ENCODE results near the gene DIAPH2.
"Not testable (repeated sequence)": the region's sequence is repeated elsewhere in the genome, so short reads cannot be mapped to it uniquely, and the experiment has no call there.

DIAPH2 gene

GRCh38 chrX:96722781-96723180 is 38.1 kb downstream of the DIAPH2 start:
- Histone ChIP-seq H3K79me2 (ENCODE audit: low read length) (no peaks in the 10 kb centered on the region; the same call in 1 of the 2 replicates), H3K36me3 (replicated peaks; ENCODE audit: insufficient read depth, low read length) (no peaks in the 10 kb centered on the region), H3K4me3 (ENCODE audit: low read length) (no peak overlapping the region), H3K27ac (ENCODE audit: low read length) (no peak overlapping the region), H3K4me2 (ENCODE audit: low read depth, low read length) (no peak overlapping the region), H3K9me2 (replicated peaks; ENCODE audit: insufficient read depth, low read length) (no peaks in the 10 kb centered on the region), H3K4me1 (ENCODE audit: low read length) (peaks cover 3% of the 10 kb centered on the region; the same call in 1 of the 2 replicates), H3F3A (ENCODE audit: insufficient read depth, low read length) (no peaks in the 10 kb centered on the region), H2AFZ (ENCODE audit: low read length) (no peak overlapping the region), H3K9me3 (replicated peaks; ENCODE audit: insufficient read depth, low read length) (no peaks in the 10 kb centered on the region), H3K9ac (ENCODE audit: low read length) (no peak overlapping the region), H4K20me1 (ENCODE audit: insufficient read depth, low read length) (no peaks in the 10 kb centered on the region), H3K27me3 (replicated peaks; ENCODE audit: insufficient read depth, low read length) (no peaks in the 10 kb centered on the region)
- no peak for DNase-seq
- no peak for TF ChIP-seq EZH2 (optimal IDR thresholded peaks at IDR 0.05; ENCODE audit: low read depth, low read length)

DNA sequence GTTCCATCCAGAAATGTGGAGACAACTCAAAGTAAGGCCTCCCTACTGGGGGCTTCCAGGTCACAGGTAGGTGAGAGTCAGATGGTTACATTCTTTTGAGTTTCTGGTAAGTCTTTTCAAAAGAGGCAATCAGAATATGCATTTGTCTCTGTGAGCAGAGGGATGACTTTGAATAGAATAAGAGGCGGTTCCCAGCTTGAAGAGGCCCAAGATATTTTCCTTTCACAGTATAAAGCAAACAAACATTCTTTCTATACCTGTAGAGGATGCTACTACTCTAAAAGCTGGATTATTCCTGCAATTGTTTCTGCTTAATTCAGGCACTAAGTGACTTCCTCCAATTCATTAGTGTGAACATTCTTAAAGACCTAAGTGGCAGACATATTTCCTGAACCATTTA is 44.4 kb downstream of the DIAPH2 start:
- Histone ChIP-seq H3K9me3 (replicated peaks; ENCODE audit: insufficient read depth, low read length) (no peaks in the 10 kb centered on the region), H3K4me3 (ENCODE audit: low read length) (no peak overlapping the region), H3K9me2 (replicated peaks; ENCODE audit: insufficient read depth, low read length) (no peaks in the 10 kb centered on the region)

DNA sequence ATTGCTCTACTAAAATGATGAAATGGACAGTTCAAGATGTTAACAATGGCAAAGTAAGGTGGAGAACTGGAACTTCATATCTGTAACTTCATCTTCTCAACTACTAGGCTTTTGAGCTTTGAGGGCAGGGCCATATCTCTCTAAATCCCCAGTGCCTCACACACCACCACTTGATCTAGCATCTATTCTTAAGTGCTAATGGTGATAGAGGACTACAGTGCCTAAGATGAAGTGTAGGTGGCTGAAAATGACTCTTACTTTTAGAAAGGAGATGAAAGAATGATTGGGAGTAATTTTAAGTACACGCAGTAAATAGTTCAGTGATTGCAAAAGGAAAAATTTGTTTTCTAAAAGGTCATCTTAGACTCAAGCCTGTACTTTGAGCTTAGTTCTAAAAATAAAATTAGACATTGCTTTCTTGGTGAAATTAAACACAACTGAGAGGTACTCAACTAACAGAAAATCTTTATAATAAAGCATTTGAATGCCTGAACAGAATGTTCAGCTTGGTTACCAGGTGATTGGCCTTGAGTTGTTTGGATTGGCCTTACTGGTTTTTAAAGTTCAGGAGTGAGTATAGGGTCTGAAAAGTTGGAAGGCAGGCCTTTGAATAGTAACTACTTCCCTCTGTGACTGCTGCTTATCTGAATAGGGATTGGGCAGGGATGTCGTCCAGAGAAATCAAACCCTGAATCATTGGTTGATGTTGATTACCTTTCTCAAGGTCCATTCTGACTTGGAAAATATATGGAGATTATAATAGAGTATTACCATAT is 45.4 kb downstream of the DIAPH2 start:
- TF ChIP-seq EZH2 (optimal IDR thresholded peaks at IDR 0.05; ENCODE audit: low read depth, low read length) (no peak), CTCF (IDR thresholded peaks at IDR 0.05; ENCODE audit: low read length) (no peak), EZH2phosphoT487 (IDR thresholded peaks at IDR 0.05; ENCODE audit: low read length) (no peak)
- no peak overlapping the region for H2AFZ ChIP-seq (ENCODE audit: low read length)
- H3K27me3 ChIP-seq (replicated peaks; ENCODE audit: insufficient read depth, low read length), result no peaks in the 10 kb centered on the region
- H3K79me2 ChIP-seq (ENCODE audit: low read length), result no peaks in the 10 kb centered on the region
- H4K20me1 ChIP-seq (ENCODE audit: insufficient read depth, low read length), result no peaks in the 10 kb centered on the region
- no peak overlapping the region for H3K4me2 ChIP-seq (ENCODE audit: low read depth, low read length)
- H3K9me2 ChIP-seq (replicated peaks; ENCODE audit: insufficient read depth, low read length), result no peaks in the 10 kb centered on the region
- no peak for DNase-seq
- no peak overlapping the region for H3K27ac ChIP-seq (ENCODE audit: low read length)
- H3F3A ChIP-seq (ENCODE audit: insufficient read depth, low read length), result no peaks in the 10 kb centered on the region
- no peaks in the 10 kb centered on the region for H3K4me1 ChIP-seq (ENCODE audit: low read length)
- H3K36me3 ChIP-seq (replicated peaks; ENCODE audit: insufficient read depth, low read length), result no peaks in the 10 kb centered on the region
- H3K4me3 ChIP-seq (ENCODE audit: low read length), result no peak overlapping the region
- no peak overlapping the region for H3K9ac ChIP-seq (ENCODE audit: low read length)
- no peaks in the 10 kb centered on the region for H3K9me3 ChIP-seq (replicated peaks; ENCODE audit: insufficient read depth, low read length)

More for the DNA sequence above, 44.4 kb downstream of the DIAPH2 start:
- H3K36me3 ChIP-seq (replicated peaks; ENCODE audit: insufficient read depth, low read length), result no peaks in the 10 kb centered on the region
- no peak overlapping the region for H3K4me2 ChIP-seq (ENCODE audit: low read depth, low read length)
- no peak overlapping the region for H2AFZ ChIP-seq (ENCODE audit: low read length)
- H3F3A ChIP-seq (ENCODE audit: insufficient read depth, low read length), result no peaks in the 10 kb centered on the region
- no peak overlapping the region for H3K27ac ChIP-seq (ENCODE audit: low read length)
- DNase-seq, result no peak
- H3K9ac ChIP-seq (ENCODE audit: low read length), result no peak overlapping the region
- no peak for TF ChIP-seq EZH2 (optimal IDR thresholded peaks at IDR 0.05; ENCODE audit: low read depth, low read length)
- no peak for TF ChIP-seq CTCF (IDR thresholded peaks at IDR 0.05; ENCODE audit: low read length)
- no peak for TF ChIP-seq EZH2phosphoT487 (IDR thresholded peaks at IDR 0.05; ENCODE audit: low read length)
- no peaks in the 10 kb centered on the region for H3K27me3 ChIP-seq (replicated peaks; ENCODE audit: insufficient read depth, low read length)
- H3K79me2 ChIP-seq (ENCODE audit: low read length), result no peaks in the 10 kb centered on the region
- no peaks in the 10 kb centered on the region for H4K20me1 ChIP-seq (ENCODE audit: insufficient read depth, low read length)
- no peaks in the 10 kb centered on the region for H3K4me1 ChIP-seq (ENCODE audit: low read length)

DNA sequence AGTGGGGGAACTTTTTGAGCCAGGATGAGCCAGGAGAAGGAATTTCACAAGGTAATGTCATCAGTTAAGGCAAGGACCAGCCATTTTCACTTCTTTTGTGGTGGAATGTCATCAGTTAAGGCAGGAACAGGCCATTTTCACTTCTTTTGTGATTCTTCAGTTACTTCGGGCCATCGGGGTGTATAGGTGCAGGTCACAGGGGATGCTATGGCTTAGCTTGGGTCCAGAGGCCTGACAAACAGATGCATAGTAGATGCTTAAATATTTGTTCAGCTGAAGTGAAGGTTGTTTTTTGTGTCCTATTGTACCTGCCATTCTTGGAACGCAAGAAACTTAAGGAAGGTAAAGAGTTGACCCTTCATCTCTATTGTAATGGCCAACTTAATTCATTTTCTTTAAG is 46.4 kb downstream of the DIAPH2 start:
- H3K4me3 ChIP-seq (ENCODE audit: low read length); DNase-seq; H3K9me2 ChIP-seq (replicated peaks; ENCODE audit: insufficient read depth, low read length); H3K9me3 ChIP-seq (replicated peaks; ENCODE audit: insufficient read depth, low read length); H3K4me1 ChIP-seq (ENCODE audit: low read length); H3K9ac ChIP-seq (ENCODE audit: low read length); H3F3A ChIP-seq (ENCODE audit: insufficient read depth, low read length); H2AFZ ChIP-seq (ENCODE audit: low read length); H3K27me3 ChIP-seq (replicated peaks; ENCODE audit: insufficient read depth, low read length); H3K36me3 ChIP-seq (replicated peaks; ENCODE audit: insufficient read depth, low read length); H4K20me1 ChIP-seq (ENCODE audit: insufficient read depth, low read length); H3K4me2 ChIP-seq (ENCODE audit: low read depth, low read length); H3K27ac ChIP-seq (ENCODE audit: low read length); H3K79me2 ChIP-seq (ENCODE audit: low read length): not testable (repeated sequence)
